Body of pancreas (tissue), 4 donors: ENCODE measurements around the gene CCDC63. TPM values are rescaled to one million over a fixed set of nuclear protein-coding genes. Genes with fewer than 3 reads are reported as not detected.

Experiments
- ATAC-seq: fragments of 150-250 bp; one replicate; pipeline ENCODE4 v1.9.1; 2016
- DNase-seq, 4 donors: peaks; one replicate each; pipeline ENCODE4 v3.0.0-alpha.2; 2019
- H3K27ac ChIP-seq, 4 donors: fragments of 200-600 bp; sonication (generic); 1 replicate in 3 of 4; 2 replicates in 1 of 4; pipeline versions ENCODE4 v1.5.1 to v1.6.1; 2016 to 2019; ENCODE audit warnings: mild to moderate bottlenecking in 1 of 4, mixed read lengths in 1 of 4, moderate library complexity in 1 of 4
- H3K27me3 ChIP-seq, 2 donors: fragments of 200-600 bp; sonication (generic); one replicate each; pipeline ENCODE4 v1.6.0; 2016; ENCODE audit warnings: mild to moderate bottlenecking in 1 of 2
- H3K36me3 ChIP-seq, 2 donors: fragments of 200-600 bp; sonication (generic); replicated peaks in 1 of 2; 2 replicates each; pipeline ENCODE4 v1.5.1; 2016; ENCODE audit warnings: low read depth in 2 of 2; ENCODE audit not compliant: insufficient read depth in 1 of 2
- H3K4me1 ChIP-seq: fragments of 200-600 bp; sonication (generic); one replicate; pipeline ENCODE4 v1.6.0; 2016
- H3K4me3 ChIP-seq, 2 donors: fragments of 200-600 bp; sonication (generic); 1 replicate in 1 of 2; 2 replicates in 1 of 2; pipeline ENCODE4 v1.5.1; 2016 to 2019
- H3K9me3 ChIP-seq, 3 donors: fragments of 200-600 bp; sonication (generic); 1 replicate in 2 of 3; 2 replicates in 1 of 3; pipeline ENCODE4 v1.5.1; 2016
- CTCF ChIP-seq, 7 experiments: fragments of 450-650 bp in 4 of 7; fragments of 200-600 bp in 3 of 7; sonication (generic) in 3 of 7; IDR thresholded peaks; one replicate each; pipeline ENCODE4 v1.5.1; 2016 to 2019; ENCODE audit warnings: antibody characterized with exemption in 7 of 7
- POLR2A ChIP-seq, 3 donors: fragments of 450-650 bp; IDR thresholded peaks; one replicate each; pipeline ENCODE4 v1.6.1; 2016; ENCODE audit warnings: antibody characterized with exemption in 3 of 3, mild to moderate bottlenecking in 2 of 3
- WGBS, 2 donors: methylation state at CpG; one replicate each; pipeline ENCODE4 v1.1.5; 2017; 5-methylcytosine and 5-hydroxymethylcytosine counted together
- intact Hi-C: fragments of 100-400 bp; cut with DNase I; formaldehyde crosslinking; loops from one replicate; pipeline ENCODE4 v1.15.1; 2023
- total RNA-seq, 2 donors: library from RNA; depleted of rRNA; stranded (reverse); fragments of >200 nt; gene quantifications; one replicate each; pipeline ENCODE4 v1.1.0, GENCODE V29; 2016

CCDC63 gene
- total RNA-seq, 2 donors from 2014 or later = not detected

DNA sequence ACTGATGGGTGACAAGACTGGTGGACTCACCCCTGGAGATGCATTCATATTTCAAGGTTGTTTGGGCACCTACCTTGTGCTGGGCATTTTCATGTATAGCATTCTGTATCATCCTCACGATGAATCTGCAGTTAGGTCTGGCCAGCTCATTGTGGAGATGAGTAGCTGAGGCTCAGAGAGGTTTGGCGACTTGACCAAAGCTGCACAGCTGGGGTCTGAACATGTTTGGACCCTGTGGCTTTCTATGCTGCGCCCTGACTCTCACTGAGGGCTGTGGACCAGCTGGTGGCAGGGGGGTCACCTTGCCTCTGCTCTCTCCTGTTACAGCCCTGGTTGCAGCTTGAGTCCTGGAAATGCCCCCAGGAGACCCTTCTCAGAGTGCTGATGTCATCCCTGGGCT lies 24.9 kb upstream of the CCDC63 start:
- no peak for ATAC-seq
- 50 to 84% methylated on average over 1 to 3 of the region's 3 CpGs for WGBS, 2 donors
- intact Hi-C loops = no loop called here

GRCh38 chr12:110822821-110823415 lies 23.9 kb upstream of the CCDC63 start:
- Histone ChIP-seq H3K27ac (no peak overlapping the region), H3K9me3 (no peaks in the 10 kb centered on the region), H3K4me3 (no peak overlapping the region), H3K4me1 (no peaks in the 10 kb centered on the region), H3K27me3 (no peaks in the 10 kb centered on the region), H3K36me3 (no peaks in the 10 kb centered on the region)
- ATAC-seq (no peak), DNase-seq (no peak)
- WGBS, 2 donors = 78 to 81% methylated on average over 10 of the region's 10 CpGs
- TF ChIP-seq CTCF (IDR thresholded peaks at IDR 0.05) (no peak), POLR2A (IDR thresholded peaks at IDR 0.05) (no peak)
- intact Hi-C loops = no loop called here

More for the DNA sequence above, 24.9 kb upstream of the CCDC63 start:
- DNase-seq = no peak
- H3K9me3 ChIP-seq = no peaks in the 10 kb centered on the region
- H3K4me3 ChIP-seq = no peak overlapping the region
- TF ChIP-seq CTCF (IDR thresholded peaks at IDR 0.05) = no peak
- TF ChIP-seq POLR2A (IDR thresholded peaks at IDR 0.05) = no peak
- no peak overlapping the region for H3K27ac ChIP-seq
- no peaks in the 10 kb centered on the region for H3K36me3 ChIP-seq
- no peaks in the 10 kb centered on the region for H3K27me3 ChIP-seq
- H3K4me1 ChIP-seq = no peaks in the 10 kb centered on the region

DNA sequence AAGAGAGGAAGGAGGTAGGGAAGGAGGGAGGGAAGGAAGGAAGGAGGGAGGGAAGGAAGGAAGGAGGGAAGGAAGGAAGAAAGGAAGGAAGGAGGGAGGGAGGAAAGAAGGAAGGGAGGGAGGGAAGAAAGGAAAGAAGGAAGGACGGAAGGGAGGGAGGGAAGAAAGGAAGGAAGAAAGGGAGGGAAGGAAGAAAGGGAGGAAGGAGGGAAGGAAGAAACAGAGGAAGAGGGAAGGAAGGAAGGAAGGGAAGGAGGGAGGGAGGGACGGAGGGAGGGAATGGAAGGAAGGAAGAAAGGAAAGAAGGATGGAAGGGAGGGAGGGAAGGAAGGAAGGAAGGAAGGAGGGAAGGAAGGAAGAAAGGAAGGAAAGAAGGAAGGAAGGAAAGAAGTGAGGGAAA lies 22.4 kb upstream of the CCDC63 start:
- 53 to 80% methylated on average over 2 of the region's 2 CpGs for WGBS, 2 donors
- intact Hi-C loops = no loop called here

DNA sequence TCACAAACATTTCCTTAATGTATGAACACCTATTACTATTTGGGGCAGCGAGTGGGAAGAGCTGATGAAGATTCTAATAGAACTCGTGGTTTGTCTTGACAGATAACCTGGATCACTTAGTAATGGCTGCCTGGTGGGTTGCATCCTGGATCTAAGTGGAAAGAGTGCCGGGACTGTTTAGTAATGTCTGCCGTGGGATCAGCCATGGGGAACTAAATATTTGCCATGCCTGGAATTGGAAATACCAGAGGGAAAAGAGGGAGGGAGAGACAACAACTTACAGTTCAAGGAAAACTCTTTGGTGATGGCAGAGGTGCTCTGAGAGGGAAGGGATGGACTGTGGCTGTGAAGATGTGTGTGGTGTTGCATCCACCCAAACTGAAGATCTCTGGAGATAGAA lies 21.3 kb upstream of the CCDC63 start:
- H3K36me3 ChIP-seq = no peaks in the 10 kb centered on the region
- no peak overlapping the region for H3K4me3 ChIP-seq
- DNase-seq (no peak), ATAC-seq (no peak)
- TF ChIP-seq POLR2A (IDR thresholded peaks at IDR 0.05) = no peak
- no peak for TF ChIP-seq CTCF (IDR thresholded peaks at IDR 0.05)
- 63 to 71% methylated on average over 4 of the region's 4 CpGs for WGBS, 2 donors
- H3K9me3 ChIP-seq = no peaks in the 10 kb centered on the region
- no peaks in the 10 kb centered on the region for H3K4me1 ChIP-seq
- H3K27ac ChIP-seq = no peak overlapping the region
- H3K27me3 ChIP-seq = no peaks in the 10 kb centered on the region
- intact Hi-C loops = no loop called here

More for the DNA sequence above, 22.4 kb upstream of the CCDC63 start:
- TF ChIP-seq CTCF (IDR thresholded peaks at IDR 0.05) = no peak
- TF ChIP-seq POLR2A (IDR thresholded peaks at IDR 0.05) = no peak
- no peak for ATAC-seq
- H3K36me3 ChIP-seq = no peaks in the 10 kb centered on the region
- no peaks in the 10 kb centered on the region for H3K4me1 ChIP-seq
- no peak for DNase-seq
- no peaks in the 10 kb centered on the region for H3K9me3 ChIP-seq
- H3K27ac ChIP-seq = no peak overlapping the region
- no peaks in the 10 kb centered on the region for H3K27me3 ChIP-seq
- H3K4me3 ChIP-seq = no peak overlapping the region

DNA sequence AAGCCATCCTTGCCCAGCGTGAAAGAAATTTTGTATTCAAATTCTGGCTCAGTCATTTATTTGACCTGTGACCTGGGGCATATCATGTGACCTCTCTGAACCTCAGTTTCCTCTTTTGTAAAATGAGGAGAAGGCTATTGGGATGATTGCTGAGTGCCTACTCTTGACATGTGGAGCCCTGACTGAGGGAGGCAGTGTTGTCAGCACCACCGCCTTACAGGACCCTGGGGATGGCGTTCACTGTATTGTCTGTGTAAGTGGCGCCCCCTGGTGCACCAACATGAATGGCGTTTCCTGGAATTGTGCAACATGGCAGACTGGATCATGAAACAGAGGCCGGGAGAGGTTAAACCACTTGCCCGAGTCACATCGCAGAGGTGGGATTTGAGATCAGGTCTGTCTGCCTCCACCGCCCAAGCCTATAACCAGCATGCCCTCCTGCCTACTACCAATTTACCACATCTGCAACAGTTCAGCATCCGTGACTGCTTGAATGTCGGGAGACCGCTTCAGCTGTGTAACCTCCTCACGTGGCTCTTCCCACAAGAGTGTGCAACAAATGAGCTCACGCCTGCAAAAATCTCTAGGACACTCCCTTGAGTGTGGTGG lies 20.1 kb upstream of the CCDC63 start:
- peak; percentile 69 for ATAC-seq
- intact Hi-C loops = no loop called here
- H3K27ac ChIP-seq = no peak overlapping the region
- peak; percentile 61 to 84 (median 78) for DNase-seq
- no peaks in the 10 kb centered on the region for H3K27me3 ChIP-seq
- TF ChIP-seq POLR2A (IDR thresholded peaks at IDR 0.05) (no peak), CTCF (IDR thresholded peaks at IDR 0.05) (peak; percentile 39 to 74 (median 52))
- no peaks in the 10 kb centered on the region for H3K36me3 ChIP-seq
- no peak overlapping the region for H3K4me3 ChIP-seq
- WGBS, 2 donors = 31 to 41% methylated on average over 9 to 14 of the region's 14 CpGs
- no peaks in the 10 kb centered on the region for H3K4me1 ChIP-seq
- no peaks in the 10 kb centered on the region for H3K9me3 ChIP-seq
